Tibial nerve (tissue), 4 donors: ENCODE results near the gene ATP7B.

ENCODE experiments used
- EP300 ChIP-seq, 2 donors: sonication (generic); formaldehyde crosslinking; IDR thresholded peaks; one replicate each; pipeline ENCODE4 v1.6.1; 2017; ENCODE audit warnings: antibody characterized with exemption in 2 of 2, mild to moderate bottlenecking in 1 of 2
- POLR2A ChIP-seq, 2 donors: fragments of 450-650 bp; IDR thresholded peaks; one replicate each; pipeline ENCODE4 v1.6.1; 2017; ENCODE audit warnings: antibody characterized with exemption in 2 of 2, mild to moderate bottlenecking in 2 of 2, moderate library complexity in 2 of 2
- TF ChIP-seq, protein P1 (sequence below), 5 experiments: fragments of 200-600 bp in 3 of 5; fragments of 450-650 bp in 2 of 5; sonication (generic) in 3 of 5; IDR thresholded peaks; one replicate each; pipeline ENCODE4 v1.5.1; 2016 to 2019; ENCODE audit warnings: antibody characterized with exemption in 5 of 5, mild to moderate bottlenecking in 3 of 5, moderate library complexity in 2 of 5

- TF ChIP-seq, protein P1, sequence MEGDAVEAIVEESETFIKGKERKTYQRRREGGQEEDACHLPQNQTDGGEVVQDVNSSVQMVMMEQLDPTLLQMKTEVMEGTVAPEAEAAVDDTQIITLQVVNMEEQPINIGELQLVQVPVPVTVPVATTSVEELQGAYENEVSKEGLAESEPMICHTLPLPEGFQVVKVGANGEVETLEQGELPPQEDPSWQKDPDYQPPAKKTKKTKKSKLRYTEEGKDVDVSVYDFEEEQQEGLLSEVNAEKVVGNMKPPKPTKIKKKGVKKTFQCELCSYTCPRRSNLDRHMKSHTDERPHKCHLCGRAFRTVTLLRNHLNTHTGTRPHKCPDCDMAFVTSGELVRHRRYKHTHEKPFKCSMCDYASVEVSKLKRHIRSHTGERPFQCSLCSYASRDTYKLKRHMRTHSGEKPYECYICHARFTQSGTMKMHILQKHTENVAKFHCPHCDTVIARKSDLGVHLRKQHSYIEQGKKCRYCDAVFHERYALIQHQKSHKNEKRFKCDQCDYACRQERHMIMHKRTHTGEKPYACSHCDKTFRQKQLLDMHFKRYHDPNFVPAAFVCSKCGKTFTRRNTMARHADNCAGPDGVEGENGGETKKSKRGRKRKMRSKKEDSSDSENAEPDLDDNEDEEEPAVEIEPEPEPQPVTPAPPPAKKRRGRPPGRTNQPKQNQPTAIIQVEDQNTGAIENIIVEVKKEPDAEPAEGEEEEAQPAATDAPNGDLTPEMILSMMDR (IDR thresholded peaks at IDR 0.05) = no peak
- TF ChIP-seq POLR2A (IDR thresholded peaks at IDR 0.05) (no peak), EP300 (IDR thresholded peaks at IDR 0.05) (no peak)
These were observed 49.5 kb downstream of the ATP7B start for GRCh38 chr13:51961493-51962403.
